ENCODE measurements around the gene NDUFS1.
"Not testable (repeated sequence)": the region's sequence is repeated elsewhere in the genome, so short reads cannot be mapped to it uniquely, and the experiment has no call there.

NDUFS1 gene

GRCh38 chr2:206162401-206162800 is 3.2 kb upstream of the NDUFS1 start:
- H3K9me3 ChIP-seq (ENCODE audit: control insufficient read depth, insufficient read depth, low read length); H3K4me1 ChIP-seq (ENCODE audit: control insufficient read depth, insufficient read depth, low read length); H3K9ac ChIP-seq (ENCODE audit: low read depth, low read length); H3K27me3 ChIP-seq (ENCODE audit: control insufficient read depth, insufficient read depth, low read length); H3K4me3 ChIP-seq (ENCODE audit: low read depth, low read length): not testable (repeated sequence)
- Histone ChIP-seq H3K36me3 (ENCODE audit: control insufficient read depth, insufficient read depth, low read length) (peaks cover 41% of the 10 kb centered on the region), H3K27ac (ENCODE audit: low read depth, low read length) (peak overlapping the region; percentile 65)

GRCh38 chr2:206160807-206161179 is 1.5 kb upstream of the NDUFS1 start:
- Histone ChIP-seq H3K36me3 (ENCODE audit: control insufficient read depth, insufficient read depth, low read length) (peaks cover 48% of the 10 kb centered on the region), H3K4me3 (ENCODE audit: low read depth, low read length) (peak overlapping the region; percentile 89), H3K27ac (ENCODE audit: low read depth, low read length) (peak overlapping the region; percentile 96), H3K4me1 (ENCODE audit: control insufficient read depth, insufficient read depth, low read length) (peaks cover 6% of the 10 kb centered on the region), H3K9me3 (ENCODE audit: control insufficient read depth, insufficient read depth, low read length) (no peaks in the 10 kb centered on the region), H3K9ac (ENCODE audit: low read depth, low read length) (peak overlapping the region; percentile 95), H3K27me3 (ENCODE audit: control insufficient read depth, insufficient read depth, low read length) (no peaks in the 10 kb centered on the region)

- Histone ChIP-seq H3K9me3 (ENCODE audit: control insufficient read depth, insufficient read depth, low read length) (no peaks in the 10 kb centered on the region), H3K27ac (ENCODE audit: low read depth, low read length) (peak overlapping the region; percentile 96), H3K4me1 (ENCODE audit: control insufficient read depth, insufficient read depth, low read length) (peaks cover 6% of the 10 kb centered on the region), H3K27me3 (ENCODE audit: control insufficient read depth, insufficient read depth, low read length) (no peaks in the 10 kb centered on the region), H3K9ac (ENCODE audit: low read depth, low read length) (peak overlapping the region; percentile 95), H3K4me3 (ENCODE audit: low read depth, low read length) (peak overlapping the region; percentile 89), H3K36me3 (ENCODE audit: control insufficient read depth, insufficient read depth, low read length) (peaks cover 48% of the 10 kb centered on the region)
Observed at GRCh38 chr2:206160125-206160806, 1.0 kb upstream of the NDUFS1 start.

- Histone ChIP-seq H3K4me3 (ENCODE audit: low read depth, low read length) (peak overlapping the region; percentile 89), H3K27ac (ENCODE audit: low read depth, low read length) (peak overlapping the region; percentile 96), H3K9me3 (ENCODE audit: control insufficient read depth, insufficient read depth, low read length) (no peaks in the 10 kb centered on the region), H3K36me3 (ENCODE audit: control insufficient read depth, insufficient read depth, low read length) (peaks cover 41% of the 10 kb centered on the region), H3K9ac (ENCODE audit: low read depth, low read length) (peak overlapping the region; percentile 77), H3K27me3 (ENCODE audit: control insufficient read depth, insufficient read depth, low read length) (no peaks in the 10 kb centered on the region), H3K4me1 (ENCODE audit: control insufficient read depth, insufficient read depth, low read length) (peaks cover 6% of the 10 kb centered on the region)
Observed at GRCh38 chr2:206158563-206159345, 490 bp downstream of the NDUFS1 start.

- H3K4me1 ChIP-seq (ENCODE audit: control insufficient read depth, insufficient read depth, low read length); H3K9me3 ChIP-seq (ENCODE audit: control insufficient read depth, insufficient read depth, low read length); H3K27ac ChIP-seq (ENCODE audit: low read depth, low read length); H3K27me3 ChIP-seq (ENCODE audit: control insufficient read depth, insufficient read depth, low read length); H3K4me3 ChIP-seq (ENCODE audit: low read depth, low read length); H3K9ac ChIP-seq (ENCODE audit: low read depth, low read length): not testable (repeated sequence)
- peaks cover 32% of the 10 kb centered on the region for H3K36me3 ChIP-seq (ENCODE audit: control insufficient read depth, insufficient read depth, low read length)
Observed at GRCh38 chr2:206157014-206157413, 2.2 kb downstream of the NDUFS1 start.

- Histone ChIP-seq H3K36me3 (ENCODE audit: control insufficient read depth, insufficient read depth, low read length) (peaks cover 43% of the 10 kb centered on the region), H3K4me1 (ENCODE audit: control insufficient read depth, insufficient read depth, low read length) (no peaks in the 10 kb centered on the region), H3K27ac (ENCODE audit: low read depth, low read length) (no peak overlapping the region), H3K9ac (ENCODE audit: low read depth, low read length) (no peak overlapping the region), H3K4me3 (ENCODE audit: low read depth, low read length) (no peak overlapping the region), H3K27me3 (ENCODE audit: control insufficient read depth, insufficient read depth, low read length) (no peaks in the 10 kb centered on the region), H3K9me3 (ENCODE audit: control insufficient read depth, insufficient read depth, low read length) (no peaks in the 10 kb centered on the region)
Observed at GRCh38 chr2:206154197-206154596, 5.0 kb downstream of the NDUFS1 start.

- Histone ChIP-seq H3K36me3 (ENCODE audit: control insufficient read depth, insufficient read depth, low read length) (peaks cover 72% of the 10 kb centered on the region), H3K4me3 (ENCODE audit: low read depth, low read length) (no peak overlapping the region), H3K9me3 (ENCODE audit: control insufficient read depth, insufficient read depth, low read length) (no peaks in the 10 kb centered on the region), H3K27ac (ENCODE audit: low read depth, low read length) (no peak overlapping the region), H3K4me1 (ENCODE audit: control insufficient read depth, insufficient read depth, low read length) (no peaks in the 10 kb centered on the region), H3K27me3 (ENCODE audit: control insufficient read depth, insufficient read depth, low read length) (no peaks in the 10 kb centered on the region), H3K9ac (ENCODE audit: low read depth, low read length) (no peak overlapping the region)
Observed at GRCh38 chr2:206150631-206151030, 8.6 kb downstream of the NDUFS1 start.

GRCh38 chr2:206150168-206150567 is 9.1 kb downstream of the NDUFS1 start:
- Histone ChIP-seq H3K36me3 (ENCODE audit: control insufficient read depth, insufficient read depth, low read length) (peaks cover 77% of the 10 kb centered on the region), H3K27ac (ENCODE audit: low read depth, low read length) (no peak overlapping the region), H3K4me1 (ENCODE audit: control insufficient read depth, insufficient read depth, low read length) (no peaks in the 10 kb centered on the region)

GRCh38 chr2:206149330-206149729 is 9.9 kb downstream of the NDUFS1 start:
- Histone ChIP-seq H3K27me3 (ENCODE audit: control insufficient read depth, insufficient read depth, low read length) (no peaks in the 10 kb centered on the region), H3K9ac (ENCODE audit: low read depth, low read length) (no peak overlapping the region), H3K36me3 (ENCODE audit: control insufficient read depth, insufficient read depth, low read length) (peaks cover 85% of the 10 kb centered on the region), H3K4me3 (ENCODE audit: low read depth, low read length) (no peak overlapping the region), H3K9me3 (ENCODE audit: control insufficient read depth, insufficient read depth, low read length) (no peaks in the 10 kb centered on the region), H3K4me1 (ENCODE audit: control insufficient read depth, insufficient read depth, low read length) (no peaks in the 10 kb centered on the region), H3K27ac (ENCODE audit: low read depth, low read length) (no peak overlapping the region)

More at GRCh38 chr2:206150168-206150567, 9.1 kb downstream of the NDUFS1 start:
- no peak overlapping the region for H3K4me3 ChIP-seq (ENCODE audit: low read depth, low read length)
- H3K9me3 ChIP-seq (ENCODE audit: control insufficient read depth, insufficient read depth, low read length): no peaks in the 10 kb centered on the region
- H3K27me3 ChIP-seq (ENCODE audit: control insufficient read depth, insufficient read depth, low read length): no peaks in the 10 kb centered on the region
- no peak overlapping the region for H3K9ac ChIP-seq (ENCODE audit: low read depth, low read length)

GRCh38 chr2:206145665-206146064 is 13.6 kb downstream of the NDUFS1 start:
- Histone ChIP-seq H3K4me3 (ENCODE audit: low read depth, low read length) (no peak overlapping the region), H3K36me3 (ENCODE audit: control insufficient read depth, insufficient read depth, low read length) (peaks cover 96% of the 10 kb centered on the region), H3K27ac (ENCODE audit: low read depth, low read length) (no peak overlapping the region), H3K4me1 (ENCODE audit: control insufficient read depth, insufficient read depth, low read length) (no peaks in the 10 kb centered on the region), H3K9ac (ENCODE audit: low read depth, low read length) (no peak overlapping the region), H3K27me3 (ENCODE audit: control insufficient read depth, insufficient read depth, low read length) (no peaks in the 10 kb centered on the region), H3K9me3 (ENCODE audit: control insufficient read depth, insufficient read depth, low read length) (no peaks in the 10 kb centered on the region)

- Histone ChIP-seq H3K27ac (ENCODE audit: low read depth, low read length) (no peak overlapping the region), H3K36me3 (ENCODE audit: control insufficient read depth, insufficient read depth, low read length) (peaks cover 96% of the 10 kb centered on the region), H3K9me3 (ENCODE audit: control insufficient read depth, insufficient read depth, low read length) (no peaks in the 10 kb centered on the region), H3K4me3 (ENCODE audit: low read depth, low read length) (no peak overlapping the region), H3K27me3 (ENCODE audit: control insufficient read depth, insufficient read depth, low read length) (no peaks in the 10 kb centered on the region), H3K4me1 (ENCODE audit: control insufficient read depth, insufficient read depth, low read length) (no peaks in the 10 kb centered on the region), H3K9ac (ENCODE audit: low read depth, low read length) (no peak overlapping the region)
Observed at GRCh38 chr2:206144383-206144782, 14.9 kb downstream of the NDUFS1 start.
